H1 (cell line): ENCODE measurements around the gene UBE3B. TPM values are rescaled to one million over a fixed set of nuclear protein-coding genes. Genes with fewer than 3 reads are reported as not detected.
A peak's percentile ranks its signal among the peaks of the same experiment; 100 is the strongest.

Source experiments
- CTCF ChIA-PET: fragments of 300-600 bp; sonication (Branson Sonifier 250); formaldehyde crosslinking; loops from one replicate; lab custom pipeline; 2021; ENCODE audit not compliant: partially characterized antibody; lab: Charles Lee
- POLR2A ChIA-PET: fragments of 300-600 bp; sonication (Branson Sonifier 250); formaldehyde crosslinking; loops from one replicate; lab custom pipeline; 2021; ENCODE audit warnings: inconsistent platforms; ENCODE audit not compliant: partially characterized antibody; lab: Charles Lee
- DNase-seq, 2 experiments: peaks; one replicate each; pipeline versions ENCODE4 v3.0.0 to v3.0.0-alpha.2; 2010 to 2022; ENCODE audit warnings: low spot score in 2 of 2, low read depth in 1 of 2, mixed read lengths in 1 of 2
- FAIRE-seq: peaks from 2 replicates; lab custom pipeline; 2011; peaks lifted over from hg19 to GRCh38; lab: Jason Lieb, UNC
- H2AFZ ChIP-seq: 2 replicates; pipeline ENCODE4 v1.8.1; 2012; ENCODE audit warnings: low read length, inconsistent platforms
- H2AK5ac ChIP-seq: 2 replicates; pipeline ENCODE4 v1.6.1; 2013; ENCODE audit warnings: low read depth, low read length
- H2BK120ac ChIP-seq: replicated peaks from 2 replicates; pipeline ENCODE3; 2013; ENCODE audit warnings: low read depth, low read length, inconsistent platforms
- H2BK12ac ChIP-seq: 2 replicates; pipeline ENCODE4 v1.6.1; 2013; ENCODE audit warnings: low read depth, low read length
- H2BK15ac ChIP-seq: 2 replicates; pipeline ENCODE4 v1.6.1; 2013; ENCODE audit warnings: low read length
- H2BK20ac ChIP-seq: 2 replicates; pipeline ENCODE4 v1.6.1; 2013; ENCODE audit warnings: low read length
- H2BK5ac ChIP-seq: 2 replicates; pipeline ENCODE4 v1.6.1; 2013; ENCODE audit warnings: low read depth, low read length
- H3K14ac ChIP-seq: 2 replicates; pipeline ENCODE4 v1.6.1; 2013; ENCODE audit warnings: inconsistent platforms; ENCODE audit not compliant: insufficient read length
- H3K18ac ChIP-seq: 2 replicates; pipeline ENCODE4 v1.6.1; 2013; ENCODE audit warnings: low read length; ENCODE audit errors: extremely low read depth
- H3K23ac ChIP-seq: 2 replicates; pipeline ENCODE4 v1.6.1; 2013; ENCODE audit warnings: inconsistent platforms; ENCODE audit not compliant: insufficient read length
- H3K23me2 ChIP-seq: 2 replicates; pipeline ENCODE4 v1.6.1; 2013; ENCODE audit warnings: low read depth, low read length
- H3K27ac ChIP-seq: 2 replicates; pipeline ENCODE4 v1.6.1; 2011; ENCODE audit warnings: low read depth, low read length, inconsistent platforms
- H3K27me3 ChIP-seq, 4 experiments: replicated peaks in 1 of 4; 1 replicate in 1 of 4; 2 replicates in 3 of 4; pipeline versions ENCODE4 v1.6.1 to v1.8.1; 2011 to 2013; ENCODE audit warnings: low read length in 3 of 4, mild to moderate bottlenecking in 3 of 4, inconsistent platforms in 2 of 4, mixed read lengths in 2 of 4, moderate library complexity in 1 of 4; ENCODE audit not compliant: control insufficient read depth in 3 of 4, insufficient read depth in 3 of 4; ENCODE audit errors: extremely low read depth in 1 of 4
- H3K36me3 ChIP-seq, 4 experiments: 2 replicates each; pipeline versions ENCODE4 v1.6.1 to v1.8.1; 2011 to 2013; ENCODE audit warnings: mild to moderate bottlenecking in 4 of 4, low read length in 3 of 4, moderate library complexity in 2 of 4, control low read depth in 1 of 4, inconsistent platforms in 1 of 4; ENCODE audit not compliant: insufficient read depth in 4 of 4, control insufficient read depth in 2 of 4
- H3K4ac ChIP-seq: replicated peaks from 2 replicates; pipeline ENCODE3; 2013; ENCODE audit warnings: low read length, low read depth, mixed read lengths, inconsistent platforms; ENCODE audit not compliant: insufficient read length
- H3K4me1 ChIP-seq, 4 experiments: replicated peaks in 1 of 4; 1 replicate in 1 of 4; 2 replicates in 3 of 4; pipeline versions ENCODE4 v1.6.1 to v1.8.1; 2011 to 2013; ENCODE audit warnings: low read length in 3 of 4, inconsistent platforms in 2 of 4, mixed read lengths in 1 of 4; ENCODE audit not compliant: insufficient read depth in 4 of 4, control insufficient read depth in 3 of 4
- H3K4me2 ChIP-seq, 2 experiments: 2 replicates each; pipeline versions ENCODE4 v1.6.1 to v1.8.1; 2011 to 2013; ENCODE audit warnings: low read depth in 2 of 2, low read length in 2 of 2, control low read depth in 1 of 2, inconsistent platforms in 1 of 2, mild to moderate bottlenecking in 1 of 2; ENCODE audit not compliant: insufficient read depth in 1 of 2
- H3K4me3 ChIP-seq, 4 experiments: fragments of 200-600, 300-600 bp in 1 of 4; sonication (generic), shearing (Covaris generic), sonication (Bioruptor Twin) in 1 of 4; 2 replicates each; pipeline versions ENCODE4 v1.5.1 to v1.8.1; 2011 to 2016; ENCODE audit warnings: low read length in 4 of 4, low read depth in 3 of 4, control low read depth in 2 of 4, inconsistent platforms in 2 of 4, mild to moderate bottlenecking in 2 of 4, mixed read lengths in 1 of 4, moderate library complexity in 1 of 4; ENCODE audit not compliant: insufficient read depth in 2 of 4; ENCODE audit errors: extremely low read depth in 1 of 4
- H3K56ac ChIP-seq: replicated peaks from 2 replicates; pipeline ENCODE3; 2013; ENCODE audit warnings: low read depth, mild to moderate bottlenecking, mixed read lengths, low read length, inconsistent platforms; ENCODE audit not compliant: insufficient read length
- H3K79me1 ChIP-seq: 2 replicates; pipeline ENCODE4 v1.6.1; 2013; ENCODE audit warnings: low read depth, low read length, control low read depth
- H3K79me2 ChIP-seq, 2 experiments: 2 replicates each; pipeline versions ENCODE4 v1.6.1 to v1.8.1; 2012 to 2013; ENCODE audit warnings: low read length in 2 of 2, mild to moderate bottlenecking in 2 of 2, inconsistent platforms in 1 of 2; ENCODE audit not compliant: insufficient read depth in 2 of 2, control insufficient read depth in 1 of 2
- H3K9ac ChIP-seq, 4 experiments: replicated peaks in 1 of 4; 1 replicate in 1 of 4; 2 replicates in 3 of 4; pipeline versions ENCODE4 v1.6.1 to v1.8.1; 2011 to 2013; ENCODE audit warnings: low read depth in 3 of 4, low read length in 3 of 4, control low read depth in 2 of 4, mild to moderate bottlenecking in 2 of 4, moderate library complexity in 2 of 4, inconsistent platforms in 1 of 4; ENCODE audit errors: extremely low read depth in 1 of 4
- H3K9me3 ChIP-seq, 2 experiments: 2 replicates each; pipeline versions ENCODE4 v1.6.1 to v1.8.1; 2012 to 2013; ENCODE audit warnings: mild to moderate bottlenecking in 2 of 2, moderate library complexity in 2 of 2, control low read depth in 1 of 2, inconsistent platforms in 1 of 2, low read depth in 1 of 2, low read length in 1 of 2, mixed read lengths in 1 of 2; ENCODE audit not compliant: insufficient read depth in 2 of 2
- H4K20me1 ChIP-seq, 2 experiments: replicated peaks in 1 of 2; 2 replicates each; pipeline versions ENCODE3 to v1.8.1; 2011 to 2013; ENCODE audit warnings: inconsistent platforms in 2 of 2, low read length in 2 of 2, mild to moderate bottlenecking in 1 of 2; ENCODE audit not compliant: insufficient read depth in 2 of 2, control insufficient read depth in 1 of 2
- H4K5ac ChIP-seq: 2 replicates; pipeline ENCODE4 v1.6.1; 2013; ENCODE audit warnings: low read length, low read depth, mixed read lengths, inconsistent platforms; ENCODE audit not compliant: insufficient read length
- H4K8ac ChIP-seq: 2 replicates; pipeline ENCODE4 v1.8.0; 2013; ENCODE audit warnings: mild to moderate bottlenecking, moderate library complexity, low read length, inconsistent platforms; ENCODE audit not compliant: insufficient read depth; ENCODE audit errors: extremely low read depth
- H4K91ac ChIP-seq: replicated peaks from 2 replicates; pipeline ENCODE3; 2013; ENCODE audit warnings: low read length, mixed read lengths, inconsistent platforms; ENCODE audit not compliant: insufficient read length
- JUND ChIP-seq: IDR thresholded peaks from 2 replicates; pipeline ENCODE4 v1.6.1; 2011; ENCODE audit warnings: mild to moderate bottlenecking, improper control_type of control experiment, low read length
- RXRA ChIP-seq: IDR thresholded peaks from 2 replicates; pipeline ENCODE4 v1.6.1; 2011; ENCODE audit warnings: low read depth, mild to moderate bottlenecking, low read length, moderate library complexity; ENCODE audit not compliant: insufficient read depth
- SIN3A ChIP-seq, 2 experiments: IDR thresholded peaks in 1 of 2; conservative IDR thresholded peaks in 1 of 2; 2 replicates each; pipeline ENCODE4 v1.6.1; 2011 to 2012; ENCODE audit warnings: low read length in 2 of 2, improper control_type of control experiment in 1 of 2, low read depth in 1 of 2, mild to moderate bottlenecking in 1 of 2
- SP4 ChIP-seq: IDR thresholded peaks from 2 replicates; pipeline ENCODE4 v1.6.1; 2012; ENCODE audit warnings: low read length, inconsistent platforms
- WGBS, 2 experiments: shearing (Covaris generic) in 1 of 2; methylation state at CpG; one replicate each; pipeline versions ENCODE4 v1.1.6 to v1.1.7; 2013 to 2015; ENCODE audit warnings: low lambda C conversion rate in 2 of 2, mixed read lengths in 2 of 2, inconsistent platforms in 1 of 2, low coverage in 1 of 2, missing lambda C conversion rate in 1 of 2; ENCODE audit not compliant: insufficient replicate concordance in 2 of 2, insufficient coverage in 1 of 2, insufficient read length in 1 of 2; ENCODE audit errors: extremely low coverage in 1 of 2, missing lambda C conversion rate in 1 of 2; 5-methylcytosine and 5-hydroxymethylcytosine counted together
- polyA plus RNA-seq, 7 experiments: library from polyadenylated mRNA; depleted of rRNA in 3 of 7; stranded (reverse) in 5 of 7; unstranded in 2 of 7; fragments of >200 nt in 5 of 7; fragments of 200-250 nt in 2 of 7; gene quantifications; 1 replicate in 5 of 7; 2 replicates in 1 of 7; 4 replicates in 1 of 7; pipeline versions ENCODE4 v1.2.1 to v1.2.3, GENCODE V29; 2011 to 2013; ENCODE audit warnings: missing spikeins in 2 of 7, mixed read lengths in 2 of 7
- total RNA-seq: library from RNA; stranded (reverse); fragmentation: NEBNext Ultra II Directional; extraction: Animal tissue kit (Norgen Biotek cat#: 25700); gene quantifications from 2 replicates; pipeline ENCODE4 v1.2.1, GENCODE V29; 2021

Gene UBE3B
- total and polyA plus RNA-seq, 2 of the 8 experiments (the other 6 are each of a cell fraction or from before 2014, with no cell fraction given) = 14.0 to 21.1 TPM

DNA sequence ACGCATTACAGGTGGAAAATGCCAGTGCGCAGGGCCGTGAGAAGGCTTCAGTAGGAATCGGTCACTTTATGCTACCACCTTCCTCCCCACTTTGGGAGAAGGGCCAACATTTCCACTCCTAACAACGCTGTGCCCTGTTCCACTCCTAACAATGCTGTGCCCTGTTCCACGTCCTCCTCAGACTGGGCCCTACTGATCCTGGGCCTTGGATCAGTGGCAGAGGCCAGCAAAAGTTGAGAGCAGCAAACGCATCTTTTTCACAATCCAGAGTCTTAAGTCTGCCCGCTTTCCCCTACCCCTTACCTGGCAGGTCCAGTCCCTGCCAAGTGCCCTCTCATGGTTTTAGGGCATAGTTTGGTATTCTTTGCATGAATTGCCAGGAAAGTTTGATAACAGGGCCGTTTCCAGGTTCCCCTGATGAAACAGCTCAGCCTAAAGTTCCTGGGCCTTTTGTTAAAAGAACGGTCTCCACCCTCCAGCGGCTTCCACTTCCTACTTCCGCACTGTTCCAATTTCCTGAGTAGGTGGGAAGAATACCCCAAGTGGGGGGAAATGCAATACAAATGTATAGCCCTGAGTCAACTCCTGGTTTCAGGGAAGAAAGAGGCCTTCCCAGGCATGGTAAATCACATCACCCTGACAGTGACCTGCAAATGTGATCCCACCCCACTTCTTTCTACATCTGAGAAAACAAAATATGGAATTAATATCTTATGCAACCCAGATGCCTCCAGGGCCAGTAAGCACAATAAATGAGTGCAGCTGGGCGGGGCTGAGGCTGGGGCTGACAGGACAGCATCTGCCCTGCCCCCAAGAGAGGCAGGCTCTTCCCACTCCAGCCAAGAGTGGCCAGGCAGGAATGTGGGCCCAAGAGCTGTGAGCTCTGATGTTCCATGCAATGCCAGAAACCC is 15.3 kb upstream of the UBE3B start:
- H2AFZ ChIP-seq = no peak overlapping the region
- peaks cover 17% of the 10 kb centered on the region for H3K79me1 ChIP-seq
- no peaks in the 10 kb centered on the region for H3K9me3 ChIP-seq
- peak overlapping the region; percentile 98 for H2BK12ac ChIP-seq
- peak overlapping the region; percentile 97 for H2BK15ac ChIP-seq
- peak overlapping the region; percentile 62; the same call in 1 of the 2 replicates for H3K27ac ChIP-seq
- H2BK120ac ChIP-seq = peak overlapping the region; percentile 4
- DNase-seq = no peak
- peak overlapping the region; percentile 99 for H2BK5ac ChIP-seq
- peak overlapping the region in 1 of 4 experiments; percentile 12; a peak in 2 of 7 replicates for H3K9ac ChIP-seq
- 0 out of 2 replicates have a peak overlapping the region, but pooled peaks have one; percentile 35 for H4K8ac ChIP-seq
- H3K36me3 ChIP-seq = peaks cover 0 to 21% (median 4%) of the 10 kb centered on the region in 4 experiments; a peak in 5 of 8 replicates
- peaks cover 1 to 5% of the 10 kb centered on the region in 2 experiments for H4K20me1 ChIP-seq
- H4K5ac ChIP-seq = no peak overlapping the region
- H3K56ac ChIP-seq = no peak overlapping the region
- peak overlapping the region in 1 of 4 experiments; percentile 10; a peak in 1 of 8 replicates for H3K4me3 ChIP-seq
- H3K4me1 ChIP-seq = peaks cover 43 to 71% (median 53%) of the 10 kb centered on the region in 4 experiments
- H3K4me2 ChIP-seq = peak overlapping the region; percentile 12 to 58; a peak in 2 of 4 replicates
- no peaks in the 10 kb centered on the region for H3K27me3 ChIP-seq
- WGBS, 2 experiments = 82% methylated on average over 13 of the region's 13 CpGs; no CpG with 5 or more reads in 1 of the 2 experiments
- peak overlapping the region; percentile 75 for H2AK5ac ChIP-seq
- FAIRE-seq = no peak
- H3K23ac ChIP-seq = no peak overlapping the region
- POLR2A ChIA-PET = interaction anchor here (0.9 to 4.6 kb wide), 6 partner anchors 8 to 112 kb away, joined by 3 to 25 read pairs (median 6); partner anchors contain the start of genes KCTD10, MVK and UBE3B
- peak overlapping the region; percentile 20; the same call in 1 of the 2 replicates for H3K18ac ChIP-seq
- no peak overlapping the region for H3K14ac ChIP-seq
- peak overlapping the region; percentile 82 for H4K91ac ChIP-seq
- peaks cover 13 to 82% of the 10 kb centered on the region in 2 experiments for H3K79me2 ChIP-seq
- CTCF ChIA-PET = interaction anchor here (0.6 to 19.5 kb wide), 7 partner anchors 9 to 1852 kb away, joined by 3 to 245 read pairs (median 4); no protein-coding TSS in a partner anchor
- H3K4ac ChIP-seq = no peak overlapping the region
- peaks cover 2% of the 10 kb centered on the region; the same call in 1 of the 2 replicates for H3K23me2 ChIP-seq
- H2BK20ac ChIP-seq = peak overlapping the region; percentile 72; the same call in 1 of the 2 replicates
- no peak for TF ChIP-seq JUND
- TF ChIP-seq SIN3A (conservative IDR thresholded peaks at IDR 0.05 in 1 of 2, IDR thresholded peaks at IDR 0.05 in 1 of 2; ENCODE audit: low read depth in 1 of 2, low read length in 2 of 2) = no peak
- TF ChIP-seq SP4 = no peak
- TF ChIP-seq RXRA = no peak
